IMR-90 (cell line): Measurements from ENCODE around the gene PFKL.

Experiments used
- BHLHE40 ChIP-seq: fragments of 150-350 bp; IDR thresholded peaks from 2 replicates; pipeline ENCODE4 v1.6.1; 2016; ENCODE audit warnings: mild to moderate bottlenecking, low read depth, low read length
- CEBPB ChIP-seq: IDR thresholded peaks from 2 replicates; pipeline ENCODE4 v1.6.1; 2012; ENCODE audit warnings: low read depth, low read length, improper control_type of control experiment
- CHD1 ChIP-seq: IDR thresholded peaks from 2 replicates; pipeline ENCODE4 v1.6.1; 2012; ENCODE audit warnings: low read depth, low read length, improper control_type of control experiment
- ELK1 ChIP-seq: fragments of 150-350 bp; IDR thresholded peaks from 2 replicates; pipeline ENCODE4 v1.6.1; 2016; ENCODE audit warnings: low read depth, mild to moderate bottlenecking, low read length, moderate library complexity, borderline replicate concordance
- MAFK ChIP-seq: IDR thresholded peaks from 2 replicates; pipeline ENCODE4 v1.6.1; 2012; ENCODE audit warnings: low read depth, low read length, improper control_type of control experiment
- MAZ ChIP-seq: IDR thresholded peaks from 2 replicates; pipeline ENCODE4 v1.6.1; 2012; ENCODE audit warnings: low read depth, mild to moderate bottlenecking, low read length, improper control_type of control experiment, moderate library complexity, borderline replicate concordance
- MXI1 ChIP-seq: IDR thresholded peaks from 2 replicates; pipeline ENCODE4 v1.6.1; 2012; ENCODE audit warnings: low read depth, mild to moderate bottlenecking, low read length, moderate library complexity, borderline replicate concordance
- POLR2A ChIP-seq: IDR thresholded peaks from 2 replicates; pipeline ENCODE4 v1.6.1; 2012; ENCODE audit warnings: mild to moderate bottlenecking, low read depth, low read length
- RFX5 ChIP-seq: IDR thresholded peaks from 2 replicates; pipeline ENCODE4 v1.8.0; 2012; ENCODE audit warnings: low read depth, mild to moderate bottlenecking, low read length, moderate library complexity
- TF ChIP-seq, protein P1 (sequence below): conservative IDR thresholded peaks from 2 replicates; pipeline ENCODE4 v1.5.1; 2012; ENCODE audit warnings: mild to moderate bottlenecking, low read depth, low read length, improper control_type of control experiment
- TF ChIP-seq, protein P2 (sequence below): fragments of 150-350 bp; IDR thresholded peaks from 2 replicates; pipeline ENCODE4 v1.6.1; 2017; ENCODE audit warnings: mild to moderate bottlenecking, antibody characterized with exemption, low read length, low read depth

DNA sequence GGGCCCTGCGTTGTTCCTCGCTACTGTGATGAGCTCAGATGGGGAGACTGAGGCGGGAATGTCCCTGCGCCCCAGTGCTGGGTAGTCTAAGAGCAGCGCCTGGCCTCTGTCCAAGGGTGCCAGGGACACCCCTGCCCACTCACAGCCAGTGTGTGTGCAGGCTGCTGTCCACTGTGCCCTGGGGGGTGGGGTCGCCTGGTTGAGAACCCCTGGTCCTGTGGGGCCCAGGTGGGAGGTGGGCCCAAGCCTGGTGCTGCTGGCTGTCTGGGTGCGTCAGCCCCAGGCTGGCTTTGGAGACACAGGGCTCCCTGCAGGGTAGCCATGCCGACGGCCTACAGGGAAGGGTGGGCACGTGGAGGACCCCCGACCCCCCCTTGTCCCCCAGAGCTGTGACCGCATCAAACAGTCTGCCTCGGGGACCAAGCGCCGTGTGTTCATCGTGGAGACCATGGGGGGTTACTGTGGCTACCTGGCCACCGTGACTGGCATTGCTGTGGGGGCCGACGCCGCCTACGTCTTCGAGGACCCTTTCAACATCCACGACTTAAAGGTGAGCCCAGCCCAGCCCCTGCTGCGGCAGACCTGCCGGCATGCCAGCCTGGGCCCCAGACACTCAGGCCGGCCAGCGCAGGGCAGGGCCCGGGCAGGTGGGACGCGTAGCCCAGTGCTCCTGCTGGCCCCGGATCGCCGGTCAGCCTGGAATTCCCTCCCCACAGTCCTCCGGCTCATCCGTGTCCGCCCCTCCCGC lies 24.4 kb downstream of the PFKL start:
- no peak for TF ChIP-seq BHLHE40
- TF ChIP-seq, protein P1, sequence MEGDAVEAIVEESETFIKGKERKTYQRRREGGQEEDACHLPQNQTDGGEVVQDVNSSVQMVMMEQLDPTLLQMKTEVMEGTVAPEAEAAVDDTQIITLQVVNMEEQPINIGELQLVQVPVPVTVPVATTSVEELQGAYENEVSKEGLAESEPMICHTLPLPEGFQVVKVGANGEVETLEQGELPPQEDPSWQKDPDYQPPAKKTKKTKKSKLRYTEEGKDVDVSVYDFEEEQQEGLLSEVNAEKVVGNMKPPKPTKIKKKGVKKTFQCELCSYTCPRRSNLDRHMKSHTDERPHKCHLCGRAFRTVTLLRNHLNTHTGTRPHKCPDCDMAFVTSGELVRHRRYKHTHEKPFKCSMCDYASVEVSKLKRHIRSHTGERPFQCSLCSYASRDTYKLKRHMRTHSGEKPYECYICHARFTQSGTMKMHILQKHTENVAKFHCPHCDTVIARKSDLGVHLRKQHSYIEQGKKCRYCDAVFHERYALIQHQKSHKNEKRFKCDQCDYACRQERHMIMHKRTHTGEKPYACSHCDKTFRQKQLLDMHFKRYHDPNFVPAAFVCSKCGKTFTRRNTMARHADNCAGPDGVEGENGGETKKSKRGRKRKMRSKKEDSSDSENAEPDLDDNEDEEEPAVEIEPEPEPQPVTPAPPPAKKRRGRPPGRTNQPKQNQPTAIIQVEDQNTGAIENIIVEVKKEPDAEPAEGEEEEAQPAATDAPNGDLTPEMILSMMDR, result no peak
- no peak for TF ChIP-seq MAFK
- TF ChIP-seq POLR2A, result no peak
- TF ChIP-seq CEBPB, result no peak
- TF ChIP-seq RFX5, result no peak
- TF ChIP-seq, protein P2, sequence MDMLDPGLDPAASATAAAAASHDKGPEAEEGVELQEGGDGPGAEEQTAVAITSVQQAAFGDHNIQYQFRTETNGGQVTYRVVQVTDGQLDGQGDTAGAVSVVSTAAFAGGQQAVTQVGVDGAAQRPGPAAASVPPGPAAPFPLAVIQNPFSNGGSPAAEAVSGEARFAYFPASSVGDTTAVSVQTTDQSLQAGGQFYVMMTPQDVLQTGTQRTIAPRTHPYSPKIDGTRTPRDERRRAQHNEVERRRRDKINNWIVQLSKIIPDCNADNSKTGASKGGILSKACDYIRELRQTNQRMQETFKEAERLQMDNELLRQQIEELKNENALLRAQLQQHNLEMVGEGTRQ, result no peak
- no peak for TF ChIP-seq MAZ
- no peak for TF ChIP-seq MXI1
- no peak for TF ChIP-seq ELK1
- TF ChIP-seq CHD1, result no peak
